ENCODE data around the gene PTPRN2. TPM values are rescaled to one million over a fixed set of nuclear protein-coding genes. Genes with fewer than 3 reads are reported as not detected.

Gene PTPRN2
- total RNA-seq, 1 experiment from 2014 or later, result 2.1 TPM

GRCh38 chr7:158042156-158042880, 545.3 kb downstream of the PTPRN2 start:
- ChIA-PET CTCF (no interaction called here), RAD21 (ENCODE audit: low non-redundant PET in 1 of 2, low total read pairs in 2 of 2, uncharacterized antibody in 2 of 2, unreplicated experiment in 2 of 2) (no interaction called here), POLR2A (no interaction called here)
- H3K4me1 ChIP-seq (ENCODE audit: control insufficient read depth in 1 of 2, insufficient read depth in 2 of 2, low read length in 2 of 2), result no peaks in the 10 kb centered on the region
- no peaks in the 10 kb centered on the region for H4K20me1 ChIP-seq (ENCODE audit: insufficient read depth)
- no peaks in the 10 kb centered on the region for H3K9me2 ChIP-seq (ENCODE audit: insufficient read depth)
- no peak for ATAC-seq
- no peak overlapping the region for H3K9ac ChIP-seq (ENCODE audit: low read length)
- intact Hi-C loops (cut with micrococcal nuclease), result no loop called here
- H3K4me2 ChIP-seq (ENCODE audit: low read length), result no peak overlapping the region
- no peaks in the 10 kb centered on the region for H3K36me3 ChIP-seq (ENCODE audit: control insufficient read depth in 1 of 2, insufficient read depth in 2 of 2, low read length in 2 of 2)
- H3K27me3 ChIP-seq (ENCODE audit: insufficient read depth, low read length), result peaks cover 19% of the 10 kb centered on the region
- H2AFZ ChIP-seq (ENCODE audit: low read depth, low read length, poor library complexity, severe bottlenecking), result no peak overlapping the region
- H3K27ac ChIP-seq (ENCODE audit: low read depth, low read length), result no peak overlapping the region
- no peaks in the 10 kb centered on the region for H3K9me3 ChIP-seq (ENCODE audit: control insufficient read depth in 1 of 2, insufficient read depth in 1 of 2, low read depth in 1 of 2, low read length in 2 of 2)
- no TSS peak for BruUV-seq (replicated peaks)
- no peak for DNase-seq (ENCODE audit: low read depth, low spot score)
- no peaks in the 10 kb centered on the region for H3K79me2 ChIP-seq (ENCODE audit: insufficient read depth, low read length)
- H3K4me3 ChIP-seq (replicated peaks in 1 of 2; ENCODE audit: low read depth in 1 of 2, low read length in 2 of 2), result no peak overlapping the region
- no peak for TF ChIP-seq RAD21 (IDR thresholded peaks at IDR 0.05; ENCODE audit: low read depth)
- no peak for TF ChIP-seq REST (IDR thresholded peaks at IDR 0.05; ENCODE audit: low read depth)
- no peak for TF ChIP-seq ATF3 (IDR thresholded peaks at IDR 0.05)
- TF ChIP-seq SP1 (IDR thresholded peaks at IDR 0.05; ENCODE audit: low read depth), result no peak
- no peak for TF ChIP-seq POLR2A (IDR thresholded peaks at IDR 0.05; ENCODE audit: borderline replicate concordance, extremely low read depth, insufficient read depth, insufficient read length)
- no peak for TF ChIP-seq EGR1 (IDR thresholded peaks at IDR 0.05; ENCODE audit: low read depth)
- no peak for TF ChIP-seq TCF7L2 (IDR thresholded peaks at IDR 0.05; ENCODE audit: borderline replicate concordance, extremely low read depth, insufficient read depth, insufficient read length)
- no peak for TF ChIP-seq FOSL1 (IDR thresholded peaks at IDR 0.05; ENCODE audit: low read depth)
- no peak for TF ChIP-seq ZBTB33 (IDR thresholded peaks at IDR 0.05; ENCODE audit: extremely low read depth, insufficient replicate concordance, low read length)
- TF ChIP-seq CEBPB (IDR thresholded peaks at IDR 0.05; ENCODE audit: low read depth), result no peak
- TF ChIP-seq EZH2 (IDR thresholded peaks at IDR 0.05), result no peak
- no peak for TF ChIP-seq ZNF274 (IDR thresholded peaks at IDR 0.05; ENCODE audit: low read depth, low read length)
- TF ChIP-seq ELF1 (IDR thresholded peaks at IDR 0.05; ENCODE audit: borderline replicate concordance, low read depth), result no peak
- no peak for TF ChIP-seq EZH2phosphoT487 (IDR thresholded peaks at IDR 0.05; ENCODE audit: borderline replicate concordance)
- no peak for TF ChIP-seq CBX3 (IDR thresholded peaks at IDR 0.05; ENCODE audit: low read depth)
- no peak for TF ChIP-seq ZFX (IDR thresholded peaks at IDR 0.05)
- no peak for TF ChIP-seq SIN3A (IDR thresholded peaks at IDR 0.05; ENCODE audit: low read depth)
- no peak for TF ChIP-seq MAX (IDR thresholded peaks at IDR 0.05)
- no peak for TF ChIP-seq CTCF (IDR thresholded peaks at IDR 0.05 in 2 of 3, conservative IDR thresholded peaks at IDR 0.05 in 1 of 3; ENCODE audit: borderline replicate concordance in 1 of 3, insufficient read depth in 1 of 3, low read depth in 2 of 3, low read length in 2 of 3)
